Measurements from ENCODE around the gene INPP5D.
"Not testable (repeated sequence)": the region's sequence is repeated elsewhere in the genome, so short reads cannot be mapped to it uniquely, and the experiment has no call there.

INPP5D gene

DNA sequence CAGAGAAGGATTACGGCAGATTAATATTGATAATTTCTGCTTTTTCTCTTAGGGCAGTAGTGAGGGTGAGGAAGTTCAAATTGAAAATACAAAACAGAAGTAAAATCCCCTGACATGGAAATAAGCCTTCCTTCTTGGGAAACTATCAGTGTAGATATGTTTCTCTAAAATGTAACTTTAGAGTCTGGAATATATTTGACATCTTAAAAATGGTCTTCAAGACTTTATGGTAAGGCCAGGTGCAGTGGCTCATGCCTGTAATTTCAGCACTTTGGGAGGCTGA lies 33.0 kb downstream of the INPP5D start:
- no peaks in the 10 kb centered on the region for H3K27me3 Mint-ChIP-seq
- peak; percentile 46 for ATAC-seq (ENCODE audit: low read depth)
- DNase-seq (ENCODE audit: low spot score in 2 of 2) = no peak
- H3K4me1 Mint-ChIP-seq = peaks cover 64% of the 10 kb centered on the region
- no peaks in the 10 kb centered on the region for H3K9me3 Mint-ChIP-seq
- peaks cover 36% of the 10 kb centered on the region for H3K36me3 Mint-ChIP-seq
- peak overlapping the region; percentile 49 for H3K4me3 Mint-ChIP-seq
- peak overlapping the region; percentile 95 for H3K27ac Mint-ChIP-seq

DNA sequence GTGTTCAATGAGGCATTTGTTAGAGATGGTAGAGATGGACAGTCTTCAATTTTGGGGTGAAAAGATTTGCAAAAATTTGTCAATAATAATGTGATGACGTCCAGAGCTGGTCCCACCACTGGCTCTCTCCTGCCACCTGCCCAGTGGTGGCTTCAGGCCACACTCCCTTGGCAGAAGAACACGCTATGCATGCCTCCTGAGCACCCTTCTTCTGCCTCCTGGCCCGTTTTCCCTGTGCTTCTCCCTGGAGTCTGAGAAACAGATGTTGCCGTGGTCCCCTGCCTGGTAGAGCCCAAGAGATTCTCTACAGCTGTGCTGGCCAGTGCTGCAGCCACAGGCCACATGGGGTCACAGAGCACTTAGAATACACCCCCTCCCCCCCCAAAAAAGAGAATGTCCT lies 33.6 kb downstream of the INPP5D start:
- H3K9me3 Mint-ChIP-seq = no peaks in the 10 kb centered on the region
- H3K27ac Mint-ChIP-seq = peak overlapping the region; percentile 95
- DNase-seq (ENCODE audit: low spot score in 2 of 2) = no peak
- ATAC-seq (ENCODE audit: low read depth) = no peak
- H3K4me1 Mint-ChIP-seq = peaks cover 64% of the 10 kb centered on the region
- H3K27me3 Mint-ChIP-seq = no peaks in the 10 kb centered on the region
- H3K4me3 Mint-ChIP-seq = peak overlapping the region; percentile 49
- H3K36me3 Mint-ChIP-seq = peaks cover 37% of the 10 kb centered on the region

DNA sequence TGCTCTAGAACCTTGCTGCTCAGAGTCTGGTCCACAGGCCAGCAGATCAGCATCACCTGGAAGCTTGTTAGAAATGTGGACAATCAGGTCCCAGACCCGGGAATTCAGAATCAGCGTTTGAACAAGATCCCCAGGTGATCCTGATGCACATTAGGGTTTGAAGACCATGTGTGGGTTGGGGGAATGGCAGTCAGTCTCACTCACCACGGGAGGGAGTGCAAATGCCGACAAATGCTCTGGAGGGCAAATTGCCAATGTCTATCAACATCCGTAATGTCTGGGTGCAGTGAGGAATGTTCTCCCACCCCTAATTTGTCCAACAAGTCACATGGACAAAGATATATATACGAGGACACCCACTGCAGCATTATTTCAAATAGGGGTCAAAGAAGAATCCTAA lies 34.5 kb downstream of the INPP5D start:
- Mint-ChIP-seq H3K4me1 (peaks cover 62% of the 10 kb centered on the region), H3K4me3 (no peak overlapping the region), H3K27ac (peak overlapping the region; percentile 95), H3K36me3 (peaks cover 36% of the 10 kb centered on the region), H3K27me3 (no peaks in the 10 kb centered on the region), H3K9me3 (no peaks in the 10 kb centered on the region)
- DNase-seq (ENCODE audit: low spot score in 2 of 2) = no peak
- ATAC-seq (ENCODE audit: low read depth) = no peak

DNA sequence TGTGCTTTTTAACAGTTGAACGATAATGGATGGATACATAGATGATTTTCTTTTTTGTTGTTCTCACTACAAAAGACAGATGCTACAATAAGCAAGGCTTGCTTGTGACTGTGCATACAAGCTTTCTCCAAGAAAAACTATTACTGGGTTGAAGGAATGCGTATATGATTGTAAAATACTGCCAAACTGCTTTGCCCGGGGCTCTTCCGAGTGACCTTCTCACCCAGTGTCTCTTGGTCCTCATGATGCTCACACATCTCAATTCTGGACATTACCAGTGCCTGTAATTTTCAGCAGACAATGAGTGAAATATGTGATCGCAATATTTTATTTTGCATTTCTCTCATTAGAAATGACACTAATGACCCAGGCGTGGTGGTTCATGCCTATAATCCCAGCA lies 35.9 kb downstream of the INPP5D start:
- Mint-ChIP-seq H3K9me3 (no peaks in the 10 kb centered on the region), H3K4me3 (no peak overlapping the region), H3K27me3 (no peaks in the 10 kb centered on the region), H3K36me3 (peaks cover 33% of the 10 kb centered on the region), H3K4me1 (peaks cover 69% of the 10 kb centered on the region), H3K27ac (no peak overlapping the region)
- DNase-seq (ENCODE audit: low spot score in 2 of 2) = no peak
- ATAC-seq (ENCODE audit: low read depth) = no peak

DNA sequence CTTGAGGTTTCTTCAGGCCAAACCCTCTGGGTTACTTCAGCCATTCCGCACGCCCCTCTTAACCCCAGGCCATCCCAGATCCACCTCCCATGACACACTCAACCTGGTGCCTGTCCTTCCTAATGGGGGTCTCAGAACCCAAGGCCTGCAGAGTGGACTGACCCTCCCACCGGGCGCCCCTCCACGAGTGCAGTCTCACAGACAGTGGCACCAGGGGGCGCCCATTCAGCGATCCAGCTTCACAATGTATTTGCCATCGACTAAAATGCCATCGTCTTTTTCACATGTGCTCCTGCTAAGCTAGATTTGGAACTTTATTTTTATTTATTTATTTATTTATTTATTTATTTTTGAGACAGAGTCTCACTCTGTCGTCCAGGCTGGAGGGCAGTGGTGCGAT lies 38.5 kb downstream of the INPP5D start:
- Mint-ChIP-seq H3K4me1 (peaks cover 63% of the 10 kb centered on the region), H3K4me3 (peak overlapping the region; percentile 61), H3K27ac (peak overlapping the region; percentile 97), H3K36me3 (peaks cover 33% of the 10 kb centered on the region), H3K27me3 (no peaks in the 10 kb centered on the region), H3K9me3 (no peaks in the 10 kb centered on the region)
- ATAC-seq (ENCODE audit: low read depth) (no peak), DNase-seq (ENCODE audit: low spot score in 2 of 2) (no peak)

DNA sequence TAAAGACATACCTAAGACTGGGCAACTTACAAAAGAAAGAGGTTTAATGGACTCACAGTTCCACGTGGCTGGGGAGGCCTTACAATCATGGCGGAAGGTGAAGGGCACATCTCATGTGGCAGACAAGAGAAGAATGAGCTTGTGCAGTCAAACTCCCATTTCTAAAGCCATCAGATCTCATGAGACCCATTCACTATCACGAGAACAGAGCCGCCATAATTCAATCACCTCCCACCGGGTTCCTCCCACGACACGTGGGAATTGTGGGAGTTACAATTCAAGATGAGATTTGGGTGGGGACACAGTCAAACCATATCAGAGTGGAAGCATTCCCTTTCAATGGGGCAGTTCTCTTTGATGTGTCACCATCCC lies 39.7 kb downstream of the INPP5D start:
- H3K36me3 Mint-ChIP-seq = peaks cover 32% of the 10 kb centered on the region
- H3K27ac Mint-ChIP-seq = peak overlapping the region; percentile 97
- not testable (repeated sequence) for DNase-seq (ENCODE audit: low spot score in 2 of 2); H3K27me3 Mint-ChIP-seq; ATAC-seq (ENCODE audit: low read depth); H3K9me3 Mint-ChIP-seq
- H3K4me1 Mint-ChIP-seq = peaks cover 63% of the 10 kb centered on the region
- peak overlapping the region; percentile 80 for H3K4me3 Mint-ChIP-seq

DNA sequence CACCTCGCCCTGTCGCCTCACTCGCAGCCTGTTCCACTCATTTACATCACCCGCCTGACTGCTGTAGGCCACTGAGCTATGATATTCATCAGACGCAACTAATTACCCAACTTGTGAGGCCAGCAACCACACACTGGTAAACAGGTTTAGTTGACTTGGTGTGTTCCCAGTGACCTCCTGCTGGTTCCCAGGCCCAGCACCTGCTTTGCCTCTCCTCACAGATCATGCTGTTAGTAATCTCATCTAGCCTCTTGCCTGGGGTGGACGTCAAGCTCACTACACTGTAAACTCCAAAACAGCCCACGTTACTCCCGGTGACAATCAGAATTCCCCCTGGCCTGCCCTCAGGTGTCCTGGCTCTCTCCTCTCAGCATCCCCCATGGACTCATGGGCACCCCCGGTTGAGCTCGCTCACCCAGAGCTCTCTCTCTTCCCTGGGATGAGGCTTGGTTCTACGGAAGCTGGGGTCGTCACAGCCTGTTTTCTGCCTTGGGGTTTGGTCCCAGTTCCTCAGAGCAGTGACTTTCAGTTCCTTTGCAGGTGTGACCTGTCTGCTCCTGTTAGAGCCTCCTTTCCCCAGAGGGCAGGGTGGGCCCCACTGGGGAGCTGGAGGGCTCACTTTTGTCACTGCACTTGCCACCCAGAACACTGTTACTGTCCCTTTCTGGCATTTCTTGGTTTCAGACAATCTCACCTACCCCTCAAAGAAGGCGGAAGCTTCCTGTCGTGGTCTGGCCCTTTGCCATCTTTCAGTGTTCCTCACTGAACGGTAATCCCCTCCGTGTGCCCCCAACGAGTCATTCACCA lies 40.3 kb downstream of the INPP5D start:
- peaks cover 32% of the 10 kb centered on the region for H3K36me3 Mint-ChIP-seq
- H3K4me1 Mint-ChIP-seq = peaks cover 65% of the 10 kb centered on the region
- peak overlapping the region; percentile 80 for H3K4me3 Mint-ChIP-seq
- no peaks in the 10 kb centered on the region for H3K9me3 Mint-ChIP-seq
- H3K27me3 Mint-ChIP-seq = no peaks in the 10 kb centered on the region
- DNase-seq (ENCODE audit: low spot score in 2 of 2) = peak; percentile 67 to 79
- H3K27ac Mint-ChIP-seq = peak overlapping the region; percentile 97
- ATAC-seq (ENCODE audit: low read depth) = peak; percentile 83

DNA sequence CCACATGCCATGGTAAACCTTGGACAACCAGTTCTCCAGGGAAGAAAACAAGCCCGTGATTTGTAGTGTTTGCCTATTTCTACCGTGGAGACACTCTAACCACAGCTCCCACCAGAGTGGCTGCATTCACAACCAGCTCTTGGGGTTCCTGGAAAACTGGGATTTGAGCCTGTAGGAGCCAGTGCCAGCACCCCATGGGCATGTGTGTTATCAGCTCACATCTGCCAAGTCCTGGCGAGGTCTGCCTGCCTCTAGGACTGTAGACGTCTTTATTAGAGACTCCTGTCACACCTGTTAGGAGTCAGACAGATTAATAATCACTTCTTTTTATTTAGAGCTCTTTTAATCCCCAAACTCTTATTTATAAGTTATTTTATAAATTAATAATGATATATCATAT lies 41.0 kb downstream of the INPP5D start:
- Mint-ChIP-seq H3K27me3 (no peaks in the 10 kb centered on the region), H3K4me3 (peak overlapping the region; percentile 80), H3K4me1 (peaks cover 67% of the 10 kb centered on the region), H3K9me3 (no peaks in the 10 kb centered on the region), H3K36me3 (peaks cover 36% of the 10 kb centered on the region), H3K27ac (peak overlapping the region; percentile 97)
- ATAC-seq (ENCODE audit: low read depth) = no peak
- DNase-seq (ENCODE audit: low spot score in 2 of 2) = no peak

DNA sequence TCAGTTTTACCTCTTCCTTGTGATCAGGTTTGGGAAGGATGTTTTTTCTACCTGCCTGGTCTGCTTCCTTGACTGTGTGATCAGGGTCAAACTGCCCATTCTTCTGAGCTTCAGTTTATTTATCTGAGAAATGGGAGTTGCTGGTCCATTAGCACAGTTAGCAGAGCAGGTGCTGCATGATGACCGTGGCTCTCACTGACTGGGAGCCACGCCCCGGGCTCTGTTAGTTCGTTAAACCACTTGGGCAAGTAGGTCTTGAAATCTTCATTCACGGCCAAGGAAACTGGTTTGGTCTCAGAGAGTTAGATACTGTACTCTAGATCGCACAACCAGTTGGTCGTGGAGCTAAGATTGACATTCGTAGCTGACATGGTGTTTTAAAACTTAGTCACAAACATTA lies 41.7 kb downstream of the INPP5D start:
- ATAC-seq (ENCODE audit: low read depth) (no peak), DNase-seq (ENCODE audit: low spot score in 2 of 2) (no peak)
- Mint-ChIP-seq H3K27ac (peak overlapping the region; percentile 87), H3K4me1 (peaks cover 72% of the 10 kb centered on the region), H3K36me3 (peaks cover 34% of the 10 kb centered on the region), H3K27me3 (no peaks in the 10 kb centered on the region), H3K4me3 (peak overlapping the region; percentile 41), H3K9me3 (no peaks in the 10 kb centered on the region)

DNA sequence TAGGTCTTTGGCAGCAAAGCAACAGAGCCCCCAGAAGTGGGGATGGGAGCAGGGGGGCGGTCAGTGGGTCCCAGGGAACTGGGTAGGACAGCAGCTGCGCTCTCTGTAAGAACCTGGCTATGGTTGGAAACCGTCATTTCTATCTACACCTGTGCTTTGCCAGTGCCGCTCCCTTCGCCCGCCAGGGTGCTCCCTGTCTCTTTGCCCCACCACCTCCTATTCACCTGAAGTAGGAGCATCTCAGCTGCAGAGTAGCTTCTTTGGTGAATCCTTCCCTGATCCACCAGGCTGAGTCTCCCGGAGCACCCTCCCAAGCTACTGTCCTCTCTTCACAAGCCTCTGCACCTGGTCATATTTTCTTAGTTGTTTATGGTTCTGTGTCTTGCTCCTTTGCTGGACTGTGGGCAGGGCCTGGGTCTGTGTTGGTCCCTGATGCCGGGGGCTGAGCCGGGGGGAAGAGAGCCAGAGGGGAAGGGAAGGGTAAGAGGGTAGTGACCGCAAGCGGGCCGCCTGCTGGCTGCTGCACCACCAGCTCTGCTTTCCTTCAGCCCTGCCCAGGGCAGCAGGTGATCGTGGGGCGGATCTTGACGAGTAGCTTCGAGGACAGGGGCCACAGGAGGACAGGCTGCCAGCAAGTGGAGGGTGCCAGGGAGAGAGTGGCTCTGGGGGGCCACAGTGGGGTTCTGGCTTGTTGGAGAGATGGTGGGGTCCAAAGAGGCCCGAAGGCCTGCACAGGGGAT lies 45.2 kb downstream of the INPP5D start:
- H3K4me3 Mint-ChIP-seq = no peak overlapping the region
- ATAC-seq (ENCODE audit: low read depth) = no peak

DNA sequence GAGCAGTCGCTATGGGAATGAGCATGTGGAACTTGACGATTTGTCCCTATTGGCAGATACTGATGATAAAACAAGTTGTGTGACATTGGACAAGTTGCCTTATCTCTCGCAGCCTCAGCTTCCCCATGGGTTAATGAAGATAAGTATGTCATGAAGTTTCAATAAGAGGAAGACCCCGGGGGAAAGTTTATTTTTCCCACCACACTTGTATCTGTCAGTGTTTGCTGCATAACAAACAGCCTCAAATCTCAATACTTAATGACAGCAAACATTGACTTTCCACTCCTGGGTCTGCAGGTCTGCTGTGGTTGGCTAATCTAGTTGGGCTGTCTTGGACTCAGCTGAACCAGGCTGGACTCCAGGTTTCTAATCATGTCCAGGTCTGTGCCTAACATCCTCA lies 45.8 kb downstream of the INPP5D start:
- Mint-ChIP-seq H3K27ac (peak overlapping the region; percentile 80), H3K4me1 (peaks cover 68% of the 10 kb centered on the region), H3K9me3 (no peaks in the 10 kb centered on the region), H3K4me3 (no peak overlapping the region), H3K36me3 (peaks cover 19% of the 10 kb centered on the region), H3K27me3 (no peaks in the 10 kb centered on the region)
- DNase-seq (ENCODE audit: low spot score in 2 of 2) (no peak), ATAC-seq (ENCODE audit: low read depth) (no peak)

More for the DNA sequence above, 45.2 kb downstream of the INPP5D start:
- DNase-seq (ENCODE audit: low spot score in 2 of 2) = no peak
- H3K27me3 Mint-ChIP-seq = no peaks in the 10 kb centered on the region
- H3K9me3 Mint-ChIP-seq = no peaks in the 10 kb centered on the region
- peaks cover 19% of the 10 kb centered on the region for H3K36me3 Mint-ChIP-seq
- peaks cover 72% of the 10 kb centered on the region for H3K4me1 Mint-ChIP-seq
- peak overlapping the region; percentile 80 for H3K27ac Mint-ChIP-seq

DNA sequence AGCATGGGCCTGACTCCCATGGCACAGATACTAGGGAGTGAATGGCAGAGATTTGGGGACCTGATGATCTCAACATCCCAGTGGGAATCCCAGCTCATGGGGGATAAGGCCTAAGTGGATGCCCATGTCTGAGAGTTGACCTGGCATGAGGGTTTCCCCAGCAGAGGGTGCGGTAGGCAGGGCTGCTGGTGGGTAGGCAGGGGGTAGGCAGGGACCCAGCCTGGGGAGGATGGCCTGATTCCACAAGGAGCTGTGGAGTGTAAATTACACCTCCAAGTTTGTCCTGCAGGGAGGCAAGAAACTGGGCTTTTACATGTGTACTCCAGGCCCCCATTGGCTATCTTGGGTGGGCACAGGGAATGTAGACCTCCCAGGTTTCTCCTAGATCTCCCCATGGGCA lies 46.9 kb downstream of the INPP5D start:
- Mint-ChIP-seq H3K27ac (peak overlapping the region; percentile 80), H3K4me3 (peak overlapping the region; percentile 77), H3K36me3 (peaks cover 19% of the 10 kb centered on the region), H3K27me3 (no peaks in the 10 kb centered on the region), H3K4me1 (peaks cover 66% of the 10 kb centered on the region), H3K9me3 (no peaks in the 10 kb centered on the region)
- DNase-seq (ENCODE audit: low spot score in 2 of 2) (no peak), ATAC-seq (ENCODE audit: low read depth) (no peak)

DNA sequence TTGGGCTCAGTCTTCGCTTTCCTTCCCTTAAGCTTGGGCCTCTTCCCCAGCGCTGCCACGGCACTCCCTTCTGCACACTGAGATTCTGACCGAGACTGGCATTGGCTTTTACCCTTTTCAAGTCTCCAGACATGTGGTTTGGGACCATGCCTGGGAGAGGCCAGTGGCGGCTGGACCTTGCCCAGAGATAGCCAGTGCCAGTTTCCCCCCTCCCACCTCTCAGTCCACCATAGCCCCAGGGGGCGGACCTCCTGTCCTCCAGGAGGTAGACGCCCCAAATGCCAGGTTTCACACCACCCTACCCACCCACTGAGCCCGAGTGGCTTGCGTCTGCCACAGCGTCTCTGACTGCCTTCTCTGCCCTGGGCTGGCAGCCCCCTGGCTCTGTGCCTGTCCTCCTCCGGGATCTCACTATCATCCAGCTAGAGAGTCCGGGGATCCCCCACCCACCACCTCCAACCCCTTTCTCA lies 47.7 kb downstream of the INPP5D start:
- H3K27ac Mint-ChIP-seq = peak overlapping the region; percentile 80
- H3K27me3 Mint-ChIP-seq = no peaks in the 10 kb centered on the region
- no peaks in the 10 kb centered on the region for H3K9me3 Mint-ChIP-seq
- DNase-seq (ENCODE audit: low spot score in 2 of 2) = no peak
- ATAC-seq (ENCODE audit: low read depth) = peak; percentile 21
- H3K36me3 Mint-ChIP-seq = peaks cover 17% of the 10 kb centered on the region
- peaks cover 65% of the 10 kb centered on the region for H3K4me1 Mint-ChIP-seq
- H3K4me3 Mint-ChIP-seq = peak overlapping the region; percentile 77

DNA sequence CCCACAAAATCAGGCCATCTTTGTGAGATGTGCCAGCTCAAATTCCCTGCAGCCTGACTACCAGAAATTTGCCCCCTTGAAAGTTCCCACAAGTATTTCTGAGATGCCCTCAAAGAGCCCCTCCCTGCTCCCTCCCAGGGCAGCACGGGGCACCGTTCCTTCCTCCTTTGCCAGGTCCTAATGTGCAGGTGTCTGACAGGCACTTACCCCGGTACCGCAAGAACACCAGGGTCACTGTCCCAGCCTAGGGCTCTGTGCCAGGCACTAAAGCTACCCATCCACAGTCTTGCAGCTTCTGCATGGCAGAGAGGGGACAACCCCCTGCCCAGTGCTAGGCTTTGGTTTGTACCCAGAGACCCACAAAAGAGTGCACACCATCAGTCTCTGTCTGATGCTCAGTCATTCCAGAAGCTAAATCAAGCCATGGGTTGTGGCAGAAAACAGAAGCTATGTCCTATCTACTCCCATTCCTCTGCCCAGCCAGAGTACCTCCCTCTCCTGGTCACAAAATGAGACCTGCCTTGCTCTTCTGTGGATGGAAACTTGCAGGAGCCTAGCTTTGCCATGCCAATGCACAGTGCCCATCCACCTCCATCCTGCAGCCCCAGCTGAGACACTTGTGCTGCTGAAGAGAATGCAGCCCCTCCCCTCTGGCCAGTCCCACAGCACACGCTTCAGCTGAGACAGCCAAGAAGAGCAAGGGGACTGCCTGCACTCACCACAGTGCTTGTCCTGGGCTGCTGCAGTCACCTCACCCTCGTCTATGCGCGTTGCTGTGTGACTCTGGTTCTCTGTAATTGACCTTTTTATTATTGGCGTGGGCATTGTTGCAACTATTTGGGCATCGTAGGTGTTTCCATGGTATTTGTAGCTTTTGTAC lies 48.7 kb downstream of the INPP5D start:
- DNase-seq (ENCODE audit: low spot score in 2 of 2) = no peak
- H3K27me3 Mint-ChIP-seq = no peaks in the 10 kb centered on the region
- H3K4me3 Mint-ChIP-seq = peak overlapping the region; percentile 77
- H3K9me3 Mint-ChIP-seq = no peaks in the 10 kb centered on the region
- H3K27ac Mint-ChIP-seq = peak overlapping the region; percentile 80
- peak; percentile 81 for ATAC-seq (ENCODE audit: low read depth)
- H3K4me1 Mint-ChIP-seq = peaks cover 65% of the 10 kb centered on the region
- peaks cover 18% of the 10 kb centered on the region for H3K36me3 Mint-ChIP-seq

Measured in memory B cell (primary cell).